Measurements from ENCODE around the gene SGPP2. TPM values are rescaled to one million over a fixed set of nuclear protein-coding genes. Genes with fewer than 3 reads are reported as not detected.
"Not testable (repeated sequence)": the region's sequence is repeated elsewhere in the genome, so short reads cannot be mapped to it uniquely, and the experiment has no call there.

The SGPP2 gene
- total RNA-seq, 1 donor from 2014 or later: not detected

- DNase-seq (ENCODE audit: low spot score): no peak
Measured at GRCh38 chr2:222424729-222425671, 657 bp downstream of the SGPP2 start.

GRCh38 chr2:222427646-222428301, 3.4 kb downstream of the SGPP2 start:
- DNase-seq (ENCODE audit: low spot score): no peak

- no peak for DNase-seq (ENCODE audit: low spot score)
Measured at GRCh38 chr2:222430071-222430470, 5.7 kb downstream of the SGPP2 start.

- DNase-seq (ENCODE audit: low spot score): no peak
Measured at GRCh38 chr2:222430681-222431080, 6.3 kb downstream of the SGPP2 start.

GRCh38 chr2:222431869-222432268, 7.5 kb downstream of the SGPP2 start:
- no peak for DNase-seq (ENCODE audit: low spot score)

DNA sequence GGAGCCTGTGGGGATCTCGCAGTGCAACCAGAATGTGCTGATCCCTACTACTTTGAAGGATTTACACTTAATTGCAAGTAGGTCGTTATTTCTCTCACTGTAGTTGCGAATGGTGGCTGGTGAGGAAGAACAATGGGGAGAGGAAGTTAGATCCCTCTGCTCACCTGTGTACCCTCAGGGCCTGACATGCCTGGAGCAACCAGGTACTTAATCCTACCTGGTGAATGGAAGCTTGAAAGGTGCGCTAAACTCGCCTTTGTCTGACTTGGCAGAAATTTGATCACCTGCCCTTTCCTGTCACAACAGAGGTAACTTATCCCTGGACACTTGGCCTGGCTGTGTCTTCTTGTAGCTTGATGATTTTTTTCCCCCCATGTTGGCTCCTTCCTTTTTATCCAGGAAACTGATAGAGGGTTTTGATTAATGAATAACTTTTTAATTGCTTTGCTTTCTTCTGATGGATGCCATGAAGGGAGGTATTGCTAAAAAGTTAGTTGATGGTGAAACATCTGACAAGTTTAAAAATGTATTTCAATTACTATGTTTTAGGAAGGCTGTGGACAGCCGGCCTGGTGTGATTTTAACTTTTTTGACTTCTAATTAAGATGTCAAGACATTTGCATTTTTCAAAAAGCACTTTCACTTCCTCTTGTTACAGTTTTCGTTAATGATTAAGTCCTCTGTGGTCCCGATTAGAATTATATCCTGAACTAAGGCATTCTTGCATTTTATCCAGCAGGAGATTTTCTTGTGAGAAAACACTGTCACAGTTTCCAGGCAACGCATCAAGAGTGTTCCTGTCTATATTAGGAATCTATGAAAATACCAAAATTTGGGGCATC, 9.2 kb downstream of the SGPP2 start:
- DNase-seq (ENCODE audit: low spot score): no peak

- DNase-seq (ENCODE audit: low spot score): no peak
Measured at GRCh38 chr2:222434204-222434603, 9.9 kb downstream of the SGPP2 start.

- not testable (repeated sequence) for DNase-seq (ENCODE audit: low spot score)
Measured at GRCh38 chr2:222435400-222436039, 11.2 kb downstream of the SGPP2 start.

DNA sequence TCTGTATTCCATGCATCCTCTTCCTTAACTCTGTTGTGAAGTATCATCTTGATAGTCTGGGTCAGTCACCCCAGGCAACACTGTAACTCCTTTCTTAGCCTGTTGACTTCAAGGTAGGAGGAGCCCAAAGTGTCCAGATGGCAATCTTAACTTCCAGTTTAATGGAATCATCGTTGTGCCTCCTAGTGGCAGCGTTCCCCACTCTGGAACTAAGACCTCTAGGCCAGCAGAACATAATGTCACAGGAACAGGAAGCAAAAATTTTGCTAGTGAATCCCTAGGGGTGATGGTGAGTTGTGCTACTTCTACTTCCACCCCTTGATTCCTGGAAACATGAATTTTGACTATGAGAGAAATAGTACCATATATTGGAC, 11.7 kb downstream of the SGPP2 start:
- DNase-seq (ENCODE audit: low spot score): no peak

DNA sequence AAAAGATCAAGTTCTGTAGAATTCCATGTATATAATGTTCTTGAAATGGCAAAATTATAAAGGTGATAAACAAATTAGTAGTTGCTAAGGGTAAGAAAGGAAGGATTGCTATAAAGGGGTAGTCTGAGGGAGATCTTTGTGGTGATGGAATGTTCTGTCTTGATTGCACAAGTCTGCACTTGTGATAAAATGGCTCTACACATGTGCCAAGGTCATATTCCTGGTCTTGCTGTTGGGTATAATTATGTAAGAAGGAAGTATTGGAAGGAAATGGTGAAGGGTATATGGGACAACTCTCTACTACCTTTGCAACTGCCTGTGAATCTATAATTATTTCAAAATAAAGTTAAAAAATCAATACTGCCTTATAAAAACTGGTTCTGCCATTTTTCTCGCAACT, 15.3 kb downstream of the SGPP2 start:
- no peak for DNase-seq (ENCODE audit: low spot score)

DNA sequence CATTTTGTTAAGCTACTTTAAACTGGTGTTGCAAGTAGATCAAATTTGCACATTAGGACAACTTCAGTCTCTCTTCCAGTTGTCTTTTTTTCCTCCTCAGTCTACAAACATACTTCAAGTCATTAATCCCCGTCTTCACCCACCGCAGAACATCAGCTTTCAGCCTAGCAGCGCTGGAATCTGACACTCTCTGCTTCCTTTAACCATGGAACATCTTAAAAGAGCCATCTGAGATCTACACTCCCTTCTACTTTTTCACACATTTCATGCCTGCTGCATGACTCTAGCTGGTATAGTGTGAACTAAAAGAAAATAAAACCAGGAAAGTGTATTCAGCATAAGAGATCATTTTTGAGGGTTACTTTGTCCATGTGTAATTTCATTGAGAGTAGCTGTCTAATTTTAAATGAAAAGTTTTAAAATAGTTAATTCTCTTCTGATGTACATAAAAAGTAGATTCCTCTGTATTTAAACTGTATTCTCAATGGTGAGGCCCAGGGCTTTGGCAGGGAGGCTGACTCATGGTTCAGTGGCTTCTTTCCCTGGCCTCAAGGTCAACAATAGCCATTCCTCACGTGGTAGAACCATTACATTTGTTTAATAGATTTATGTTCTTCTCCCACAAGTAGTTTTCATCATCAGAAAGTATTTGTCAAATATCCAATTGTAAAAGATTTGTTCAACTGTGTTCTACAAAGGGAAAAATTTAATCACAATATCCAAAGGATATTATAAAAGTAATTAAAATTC, 16.5 kb downstream of the SGPP2 start:
- no peak for DNase-seq (ENCODE audit: low spot score)

- no peak for DNase-seq (ENCODE audit: low spot score)
Measured at GRCh38 chr2:222442665-222443064, 18.3 kb downstream of the SGPP2 start.

- no peak for DNase-seq (ENCODE audit: low spot score)
Measured at GRCh38 chr2:222445227-222445626, 20.9 kb downstream of the SGPP2 start.

GRCh38 chr2:222447131-222447530, 22.8 kb downstream of the SGPP2 start:
- no peak for DNase-seq (ENCODE audit: low spot score)

DNA sequence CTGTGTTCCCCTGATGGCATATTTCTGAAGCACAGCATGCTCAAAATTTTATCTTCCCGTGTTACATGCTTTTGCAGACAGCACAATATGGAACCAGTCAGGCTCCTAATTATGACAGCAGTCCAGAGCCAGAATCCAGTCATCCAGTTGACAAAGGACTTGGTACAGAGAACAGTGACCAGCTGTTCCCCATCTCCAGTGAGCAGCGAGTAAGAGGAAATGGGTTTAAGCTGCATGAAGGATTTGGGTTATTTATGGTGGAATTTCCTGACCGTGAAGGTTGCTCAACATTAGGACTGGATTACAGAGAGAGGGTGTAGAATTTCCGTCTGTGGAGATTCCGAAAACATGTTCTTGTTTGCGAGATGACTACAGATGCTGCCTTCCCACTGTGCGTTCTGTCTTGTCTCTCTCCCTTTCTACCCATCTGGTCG, 24.4 kb downstream of the SGPP2 start:
- no peak for DNase-seq (ENCODE audit: low spot score)

DNA sequence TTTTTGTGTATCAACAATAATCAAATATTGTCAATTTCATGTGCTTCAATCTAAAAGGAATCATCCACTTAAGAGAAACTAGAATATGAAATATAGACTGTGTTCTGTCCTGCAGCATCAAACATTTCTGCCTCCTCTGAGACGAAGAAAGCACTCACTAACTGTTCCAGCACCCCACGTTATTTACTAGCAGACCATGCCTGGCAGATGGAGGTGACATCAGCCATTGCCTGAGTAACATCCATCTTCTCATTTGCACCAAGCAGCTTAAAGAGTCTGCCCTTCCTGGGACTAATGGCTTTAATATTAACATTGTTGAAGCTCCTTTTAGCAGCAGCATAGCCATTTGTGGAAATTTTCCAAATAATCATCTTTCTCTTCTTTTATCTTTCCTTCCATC, 25.7 kb downstream of the SGPP2 start:
- no peak for DNase-seq (ENCODE audit: low spot score)

DNA sequence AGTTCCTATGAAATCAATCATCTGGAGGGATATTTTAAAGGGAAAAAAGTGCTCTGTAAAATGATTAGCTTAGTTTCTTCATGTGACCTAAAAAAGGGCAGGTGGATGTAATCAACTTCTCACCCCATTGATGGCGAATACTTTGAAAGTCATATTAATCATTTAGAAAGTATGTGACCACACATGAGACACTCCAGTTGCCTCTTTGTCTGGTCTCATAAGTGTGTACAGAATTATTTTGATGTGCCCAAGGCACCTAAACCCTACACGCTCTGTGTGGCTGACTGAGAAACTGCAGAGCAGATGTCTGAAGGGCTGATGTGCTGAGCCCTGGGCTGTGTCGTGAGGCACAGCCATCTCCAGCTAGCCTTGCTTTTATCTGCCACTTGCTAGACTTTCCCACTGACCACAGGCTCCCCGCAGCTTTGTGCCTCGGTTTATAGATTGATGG, 26.9 kb downstream of the SGPP2 start:
- no peak for DNase-seq (ENCODE audit: low spot score)

GRCh38 chr2:222452422-222452950, 28.1 kb downstream of the SGPP2 start:
- no peak for DNase-seq (ENCODE audit: low spot score)

GRCh38 chr2:222456479-222457077, 32.2 kb downstream of the SGPP2 start:
- DNase-seq (ENCODE audit: low spot score): no peak

GRCh38 chr2:222459983-222460382, 35.6 kb downstream of the SGPP2 start:
- DNase-seq (ENCODE audit: low spot score): no peak
